HepG2 (cell line): ENCODE results near the gene TSC22D4. TPM values are rescaled to one million over a fixed set of nuclear protein-coding genes. Genes with fewer than 3 reads are reported as not detected.

Experiments
- ARID5B ChIP-seq: IDR thresholded peaks from 2 replicates; pipeline ENCODE4 v1.4.0; 2020; ENCODE audit warnings: mild to moderate bottlenecking, missing genetic modification reagents
- GMEB1 ChIP-seq: sonication (generic); formaldehyde crosslinking; IDR thresholded peaks from 2 replicates; pipeline ENCODE4 v1.5.1; 2020; ENCODE audit warnings: missing genetic modification reagents, mild to moderate bottlenecking, borderline replicate concordance
- GPN1 ChIP-seq: sonication (generic); formaldehyde crosslinking; IDR thresholded peaks from 2 replicates; pipeline ENCODE4 v1.5.1; 2020; ENCODE audit warnings: missing genetic modification reagents, borderline replicate concordance
- HNF1A ChIP-seq, 2 experiments: sonication (generic) in 1 of 2; formaldehyde crosslinking in 1 of 2; IDR thresholded peaks; 2 replicates each; pipeline versions ENCODE4 v1.4.0 to v1.6.1; 2016 to 2020; ENCODE audit warnings: borderline replicate concordance in 1 of 2, low read depth in 1 of 2, mild to moderate bottlenecking in 1 of 2, missing genetic modification reagents in 1 of 2
- MED1 ChIP-seq: sonication (generic); formaldehyde crosslinking; IDR thresholded peaks from 2 replicates; pipeline ENCODE4 v1.4.0; 2020; ENCODE audit warnings: missing genetic modification reagents
- PPARG ChIP-seq: conservative IDR thresholded peaks from 2 replicates; pipeline ENCODE4 v1.6.1; 2016; ENCODE audit warnings: missing biosample characterization, missing genetic modification reagents
- PRPF4 ChIP-seq: fragments of 200-400 bp; formaldehyde crosslinking; IDR thresholded peaks from 2 replicates; pipeline ENCODE4 v1.6.1; 2016; ENCODE audit warnings: low read length, low read depth; ENCODE audit not compliant: poor library complexity, severe bottlenecking
- PTBP1 ChIP-seq: fragments of 200-400 bp; formaldehyde crosslinking; IDR thresholded peaks from 2 replicates; pipeline ENCODE4 v1.6.1; 2018; ENCODE audit warnings: low read length, low read depth; ENCODE audit not compliant: poor library complexity, severe bottlenecking
- THAP8 ChIP-seq: sonication (generic); formaldehyde crosslinking; IDR thresholded peaks from 2 replicates; pipeline ENCODE4 v1.5.1; 2020; ENCODE audit warnings: missing genetic modification reagents, mild to moderate bottlenecking, borderline replicate concordance
- UBTF ChIP-seq: sonication (generic); formaldehyde crosslinking; IDR thresholded peaks from 2 replicates; pipeline ENCODE4 v1.4.0; 2020; ENCODE audit warnings: mild to moderate bottlenecking, missing genetic modification reagents
- ZNF121 ChIP-seq: sonication (generic); formaldehyde crosslinking; IDR thresholded peaks from 2 replicates; pipeline ENCODE4 v1.5.0; 2020; ENCODE audit warnings: mild to moderate bottlenecking, missing genetic modification reagents
- ZNF724P ChIP-seq: sonication (generic); formaldehyde crosslinking; IDR thresholded peaks from 2 replicates; pipeline ENCODE4 v1.8.0; 2022; ENCODE audit warnings: missing genetic modification reagents, borderline replicate concordance
- ZSCAN30 ChIP-seq: sonication (generic); formaldehyde crosslinking; IDR thresholded peaks from 2 replicates; pipeline ENCODE4 v1.5.0; 2020; ENCODE audit warnings: mild to moderate bottlenecking, missing genetic modification reagents
- polyA plus RNA-seq, 8 experiments: library from polyadenylated mRNA; depleted of rRNA in 3 of 8; stranded (reverse) in 7 of 8; unstranded in 1 of 8; fragments of >200 nt; fragmentation: Illumina TruSeq in 4 of 8; extraction: Trizol in 4 of 8; gene quantifications; 2 replicates each; pipeline versions ENCODE4 v1.2.1 to v1.2.3, GENCODE V29; 2011 to 2016; ENCODE audit warnings: low read depth in 4 of 8, missing spikeins in 1 of 8, mixed read lengths in 1 of 8; ENCODE audit not compliant: insufficient read depth in 1 of 8
- total RNA-seq, 5 experiments: library from RNA; depleted of rRNA; stranded (reverse); fragments of >200 nt; fragmentation: Illumina TruSeq; extraction: Trizol; gene quantifications; 2 replicates each; pipeline ENCODE4 v1.2.3, GENCODE V29; 2016; ENCODE audit warnings: low read depth in 1 of 5

Gene TSC22D4
- total and polyA plus RNA-seq, 2 of the 13 experiments (the other 11 are each of a cell fraction or from before 2014, with no cell fraction given) = 7.7 to 8.7 TPM

- TF ChIP-seq PPARG (CRISPR knock-in tag) (peak; percentile 78; the same call in 1 of the 2 replicates), ZNF724P (CRISPR knock-in tag) (no peak), GPN1 (CRISPR knock-in tag) (0 out of 2 replicates have a peak, but pooled peaks have one; percentile 27), PTBP1 (peak; percentile 56), ZSCAN30 (CRISPR knock-in tag) (peak; percentile 61; the same call in 1 of the 2 replicates), ARID5B (CRISPR knock-in tag) (peak; percentile 58; the same call in 1 of the 2 replicates), ZNF121 (CRISPR knock-in tag) (peak; percentile 48), MED1 (CRISPR knock-in tag) (peak; percentile 67), PRPF4 (no peak), HNF1A (IDR thresholded peaks at IDR 0.05; ENCODE audit: low read depth) (no peak), HNF1A (CRISPR knock-in tag; IDR thresholded peaks at IDR 0.05; ENCODE audit: borderline replicate concordance) (0 out of 2 replicates have a peak, but pooled peaks have one; percentile 26), UBTF (peak; percentile 69), GMEB1 (CRISPR knock-in tag) (peak; percentile 32; the same call in 1 of the 2 replicates), THAP8 (CRISPR knock-in tag) (no peak)
Observed at GRCh38 chr7:100493476-100494264, 14.7 kb upstream of the TSC22D4 start (continued).
